Measurements from ENCODE around the gene ATP5F1D.

GRCh38 chr19:1266916-1267476 is 25.4 kb downstream of the ATP5F1D start:
- TF ChIP-seq CTCF (IDR thresholded peaks at IDR 0.05), result peak; percentile 88 to 99 (median 96)
- peak in 1 of 2 donors; percentile 21 for TF ChIP-seq POLR2A (IDR thresholded peaks at IDR 0.05)
